Measurements from ENCODE around the gene PTPRB. TPM values are rescaled to one million over a fixed set of nuclear protein-coding genes. Genes with fewer than 3 reads are reported as not detected.
A peak's percentile ranks its signal among the peaks of the same experiment; 100 is the strongest.

PTPRB gene
- total RNA-seq, 1 donor from 2014 or later: 147 TPM

GRCh38 chr12:70598467-70599193 is 38.6 kb downstream of the PTPRB start:
- DNase-seq (ENCODE audit: extremely low read depth, low read depth, low spot score): peak; percentile 75

GRCh38 chr12:70592664-70593063 is 44.6 kb downstream of the PTPRB start:
- no peak for DNase-seq (ENCODE audit: extremely low read depth, low read depth, low spot score)

- DNase-seq (ENCODE audit: extremely low read depth, low read depth, low spot score): no peak
These were observed 46.5 kb downstream of the PTPRB start for GRCh38 chr12:70590549-70591226.

GRCh38 chr12:70590051-70590450 is 47.2 kb downstream of the PTPRB start:
- peak; percentile 65 for DNase-seq (ENCODE audit: extremely low read depth, low read depth, low spot score)

GRCh38 chr12:70584332-70584731 is 52.9 kb downstream of the PTPRB start:
- no peak for DNase-seq (ENCODE audit: extremely low read depth, low read depth, low spot score)

- no peak for DNase-seq (ENCODE audit: extremely low read depth, low read depth, low spot score)
These were observed 54.0 kb downstream of the PTPRB start for GRCh38 chr12:70583251-70583650.

GRCh38 chr12:70581208-70581607 is 56.0 kb downstream of the PTPRB start:
- DNase-seq (ENCODE audit: extremely low read depth, low read depth, low spot score): no peak

GRCh38 chr12:70577283-70577634 is 60.0 kb downstream of the PTPRB start:
- DNase-seq (ENCODE audit: extremely low read depth, low read depth, low spot score): no peak

GRCh38 chr12:70576341-70577282 is 60.6 kb downstream of the PTPRB start:
- DNase-seq (ENCODE audit: extremely low read depth, low read depth, low spot score): peak; percentile 33

- DNase-seq (ENCODE audit: extremely low read depth, low read depth, low spot score): no peak
These were observed 65.4 kb downstream of the PTPRB start for GRCh38 chr12:70571705-70572268.

GRCh38 chr12:70571029-70571428 is 66.2 kb downstream of the PTPRB start:
- no peak for DNase-seq (ENCODE audit: extremely low read depth, low read depth, low spot score)

- DNase-seq (ENCODE audit: extremely low read depth, low read depth, low spot score): no peak
These were observed 75.7 kb downstream of the PTPRB start for GRCh38 chr12:70561550-70561949.

- no peak for DNase-seq (ENCODE audit: extremely low read depth, low read depth, low spot score)
These were observed 76.6 kb downstream of the PTPRB start for GRCh38 chr12:70560671-70561070.

GRCh38 chr12:70559390-70559789 is 77.8 kb downstream of the PTPRB start:
- no peak for DNase-seq (ENCODE audit: extremely low read depth, low read depth, low spot score)

- DNase-seq (ENCODE audit: extremely low read depth, low read depth, low spot score): no peak
These were observed 79.5 kb downstream of the PTPRB start for GRCh38 chr12:70557583-70558191.

- DNase-seq (ENCODE audit: extremely low read depth, low read depth, low spot score): no peak
These were observed 80.9 kb downstream of the PTPRB start for GRCh38 chr12:70556179-70556869.

GRCh38 chr12:70555081-70555480 is 82.1 kb downstream of the PTPRB start:
- no peak for DNase-seq (ENCODE audit: extremely low read depth, low read depth, low spot score)

GRCh38 chr12:70553391-70553859 is 83.8 kb downstream of the PTPRB start:
- no peak for DNase-seq (ENCODE audit: extremely low read depth, low read depth, low spot score)

- DNase-seq (ENCODE audit: extremely low read depth, low read depth, low spot score): no peak
These were observed 85.5 kb downstream of the PTPRB start for GRCh38 chr12:70551731-70552130.

- DNase-seq (ENCODE audit: extremely low read depth, low read depth, low spot score): no peak
These were observed 87.0 kb downstream of the PTPRB start for GRCh38 chr12:70550180-70550577.

All from glomerular endothelial cell (primary cell).